Fibroblast of lung (primary cell): Measurements from ENCODE around the gene FKBP2.

Source experiments
- EZH2 ChIP-seq: IDR thresholded peaks from 2 replicates; pipeline ENCODE4 v1.5.1; 2012; ENCODE audit warnings: low read length, control low read depth, mild to moderate bottlenecking; ENCODE audit errors: missing control alignments
- TF ChIP-seq, protein P1 (sequence below), 2 donors: IDR thresholded peaks in 1 of 2; conservative IDR thresholded peaks in 1 of 2; 1 replicate in 1 of 2; 2 replicates in 1 of 2; pipeline ENCODE4 v1.5.1; 2011 to 2012; ENCODE audit warnings: low read length in 2 of 2, control low read depth in 1 of 2, inconsistent platforms in 1 of 2, low read depth in 1 of 2, mild to moderate bottlenecking in 1 of 2

DNA sequence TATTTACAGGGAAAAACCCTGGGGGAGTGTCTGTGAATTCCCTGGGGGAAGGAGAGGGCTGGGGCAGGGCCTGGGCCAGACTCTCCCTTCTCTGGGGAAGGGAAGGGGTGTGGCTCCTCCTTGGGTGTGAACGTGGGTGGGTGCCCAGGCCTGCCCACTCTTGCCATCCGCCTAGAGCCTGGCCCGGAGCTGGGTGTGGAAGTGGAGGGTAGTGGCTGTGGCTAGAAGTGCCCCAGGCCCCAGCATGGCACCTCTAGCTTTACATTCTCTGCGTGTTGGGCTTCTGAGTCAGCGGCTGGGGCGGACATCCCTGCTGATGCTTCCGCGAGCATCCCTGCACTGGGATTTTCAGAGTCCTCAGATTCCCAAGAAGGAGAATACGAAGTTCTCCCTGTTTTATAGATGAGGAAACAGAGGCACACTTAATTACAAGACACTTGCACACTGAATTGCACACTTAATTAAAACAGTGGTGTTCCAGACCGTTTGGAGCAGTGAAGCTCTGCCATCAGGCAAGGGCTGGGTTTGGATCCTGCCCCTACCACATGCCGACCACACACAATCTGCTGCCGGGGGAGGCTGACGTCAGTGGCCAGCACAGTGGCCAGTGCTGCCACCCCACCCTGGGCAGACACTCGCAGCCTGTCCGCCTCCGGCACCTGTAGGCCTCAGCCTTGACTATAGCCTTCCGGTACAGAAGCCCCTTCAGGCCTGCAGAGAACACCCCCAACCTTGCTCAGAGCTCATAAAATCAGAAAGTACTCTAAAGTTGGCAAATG lies 35.9 kb downstream of the FKBP2 start:
- TF ChIP-seq, protein P1, sequence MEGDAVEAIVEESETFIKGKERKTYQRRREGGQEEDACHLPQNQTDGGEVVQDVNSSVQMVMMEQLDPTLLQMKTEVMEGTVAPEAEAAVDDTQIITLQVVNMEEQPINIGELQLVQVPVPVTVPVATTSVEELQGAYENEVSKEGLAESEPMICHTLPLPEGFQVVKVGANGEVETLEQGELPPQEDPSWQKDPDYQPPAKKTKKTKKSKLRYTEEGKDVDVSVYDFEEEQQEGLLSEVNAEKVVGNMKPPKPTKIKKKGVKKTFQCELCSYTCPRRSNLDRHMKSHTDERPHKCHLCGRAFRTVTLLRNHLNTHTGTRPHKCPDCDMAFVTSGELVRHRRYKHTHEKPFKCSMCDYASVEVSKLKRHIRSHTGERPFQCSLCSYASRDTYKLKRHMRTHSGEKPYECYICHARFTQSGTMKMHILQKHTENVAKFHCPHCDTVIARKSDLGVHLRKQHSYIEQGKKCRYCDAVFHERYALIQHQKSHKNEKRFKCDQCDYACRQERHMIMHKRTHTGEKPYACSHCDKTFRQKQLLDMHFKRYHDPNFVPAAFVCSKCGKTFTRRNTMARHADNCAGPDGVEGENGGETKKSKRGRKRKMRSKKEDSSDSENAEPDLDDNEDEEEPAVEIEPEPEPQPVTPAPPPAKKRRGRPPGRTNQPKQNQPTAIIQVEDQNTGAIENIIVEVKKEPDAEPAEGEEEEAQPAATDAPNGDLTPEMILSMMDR (conservative IDR thresholded peaks at IDR 0.05 in 1 of 2, IDR thresholded peaks at IDR 0.05 in 1 of 2; ENCODE audit: low read depth in 1 of 2, low read length in 2 of 2): no peak
- TF ChIP-seq EZH2: no peak
